Measurements from ENCODE around the gene GBX1.

Gene GBX1

DNA sequence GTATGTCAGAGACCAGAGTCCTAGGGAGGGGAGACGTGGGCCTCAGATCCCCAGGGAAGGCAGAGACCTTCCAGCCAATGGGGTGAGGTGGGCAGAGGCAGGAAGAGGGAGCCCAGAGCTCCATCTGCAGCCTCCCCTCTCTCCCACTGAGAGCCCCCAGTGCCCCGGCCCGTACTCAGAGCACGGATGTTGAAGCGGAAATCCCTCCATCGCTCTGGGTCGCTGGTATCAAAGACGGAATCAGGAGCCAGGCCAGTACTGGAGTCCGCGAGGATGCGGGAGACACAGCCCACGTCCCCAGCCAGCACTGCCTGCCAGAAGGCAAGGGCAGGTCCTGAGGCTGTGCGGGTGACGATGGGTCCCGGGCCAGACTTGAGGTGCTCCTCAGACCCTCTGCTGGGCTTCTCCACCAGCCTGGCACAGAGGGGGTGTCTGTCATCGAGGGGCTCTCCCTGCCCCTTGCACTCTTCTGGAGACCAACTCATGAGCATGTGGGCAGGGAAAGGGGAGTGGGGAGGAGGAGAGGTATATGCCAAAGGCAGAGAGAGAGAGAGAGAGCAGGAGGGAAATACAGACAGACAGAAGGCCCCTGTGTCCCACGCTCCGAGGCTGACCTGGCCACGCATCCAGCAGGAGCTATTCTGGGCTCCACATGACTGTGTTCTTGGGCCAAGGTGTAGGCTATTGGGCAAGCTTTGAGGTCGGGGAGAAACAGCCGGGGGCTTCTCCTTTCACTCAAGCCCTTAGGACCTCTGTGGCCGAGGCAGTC, 19.3 kb upstream of the GBX1 start, which contains the start of gene ASB10:
ASB10 (minus strand) TSS at position 611 of the 769 bp plus-strand sequence; CDS start at position 491, 120 bp downstream.
- no peak within 1 kb of the TSS for H3K4me3 ChIP-seq (ENCODE audit: low read depth, low read length)
- H3K36me3 ChIP-seq (replicated peaks): no peaks in the 10 kb centered on the region
- no peak for TF ChIP-seq CTCF (IDR thresholded peaks at IDR 0.05; ENCODE audit: low read depth, low read length, missing control alignments)
- in situ Hi-C loops (cut with HindIII; ENCODE audit: low pct_ligation_motif_present, low sequenced_read_pairs): no loop called here
- no peak for DNase-seq
- peaks cover 10% of the 10 kb centered on the region for H3K27me3 ChIP-seq (replicated peaks)
- H3K27ac ChIP-seq: no peak within 1 kb of the TSS

- DNase-seq: no peak
- Histone ChIP-seq H3K27ac (no peak overlapping the region), H3K4me3 (ENCODE audit: low read depth, low read length) (no peak overlapping the region), H3K36me3 (replicated peaks) (no peaks in the 10 kb centered on the region), H3K27me3 (replicated peaks) (peaks cover 12% of the 10 kb centered on the region)
- in situ Hi-C loops (cut with HindIII; ENCODE audit: low pct_ligation_motif_present, low sequenced_read_pairs): no loop called here
- no peak for TF ChIP-seq CTCF (IDR thresholded peaks at IDR 0.05; ENCODE audit: low read depth, low read length, missing control alignments)
Observed at GRCh38 chr7:151185762-151186639, 18.5 kb upstream of the GBX1 start.

- TF ChIP-seq CTCF (IDR thresholded peaks at IDR 0.05; ENCODE audit: low read depth, low read length, missing control alignments): no peak
- in situ Hi-C loops (cut with HindIII; ENCODE audit: low pct_ligation_motif_present, low sequenced_read_pairs): no loop called here
- DNase-seq: no peak
- no peaks in the 10 kb centered on the region for H3K36me3 ChIP-seq (replicated peaks)
- peaks cover 33% of the 10 kb centered on the region for H3K27me3 ChIP-seq (replicated peaks)
- H3K4me3 ChIP-seq (ENCODE audit: low read depth, low read length): no peak overlapping the region
- H3K27ac ChIP-seq: no peak overlapping the region
Observed at GRCh38 chr7:151181011-151181431, 13.5 kb upstream of the GBX1 start.

DNA sequence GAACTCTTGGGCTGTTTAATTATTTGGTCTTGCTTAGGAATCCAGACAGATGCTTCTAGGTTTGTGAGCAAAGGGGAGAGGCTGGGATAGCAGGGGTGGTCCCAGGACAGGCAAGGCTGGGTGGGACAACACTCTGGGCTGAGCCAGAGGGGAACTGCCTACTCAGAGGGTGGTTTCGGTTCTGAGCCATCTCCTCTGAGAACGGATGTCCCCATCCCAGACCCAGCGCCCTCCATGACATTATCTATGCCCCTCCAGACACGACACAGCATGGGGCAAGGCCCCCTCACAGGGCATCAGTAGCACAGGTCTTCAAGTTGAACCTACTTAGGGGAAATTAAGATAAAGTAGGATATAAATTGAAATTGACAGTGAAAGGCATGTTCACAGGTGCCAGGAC, 12.5 kb upstream of the GBX1 start:
- in situ Hi-C loops (cut with HindIII; ENCODE audit: low pct_ligation_motif_present, low sequenced_read_pairs): no loop called here
- no peaks in the 10 kb centered on the region for H3K36me3 ChIP-seq (replicated peaks)
- H3K4me3 ChIP-seq (ENCODE audit: low read depth, low read length): no peak overlapping the region
- H3K27ac ChIP-seq: no peak overlapping the region
- TF ChIP-seq CTCF (IDR thresholded peaks at IDR 0.05; ENCODE audit: low read depth, low read length, missing control alignments): no peak
- H3K27me3 ChIP-seq (replicated peaks): peaks cover 38% of the 10 kb centered on the region
- no peak for DNase-seq

GRCh38 chr7:151179287-151179860, 11.9 kb upstream of the GBX1 start:
- peaks cover 40% of the 10 kb centered on the region for H3K27me3 ChIP-seq (replicated peaks)
- in situ Hi-C loops (cut with HindIII; ENCODE audit: low pct_ligation_motif_present, low sequenced_read_pairs): no loop called here
- no peak for TF ChIP-seq CTCF (IDR thresholded peaks at IDR 0.05; ENCODE audit: low read depth, low read length, missing control alignments)

More at GRCh38 chr7:151179287-151179860, 11.9 kb upstream of the GBX1 start:
- no peaks in the 10 kb centered on the region for H3K36me3 ChIP-seq (replicated peaks)
- H3K4me3 ChIP-seq (ENCODE audit: low read depth, low read length): no peak overlapping the region
- no peak overlapping the region for H3K27ac ChIP-seq
- DNase-seq: no peak

Data from brain microvascular endothelial cell (primary cell).